GM23338 (cell line): ENCODE results near the gene COL26A1. TPM values are rescaled to one million over a fixed set of nuclear protein-coding genes. Genes with fewer than 3 reads are reported as not detected.

ENCODE experiments used
- ATAC-seq: fragments of 200-7000 bp; cut with Tn5 transposase; 3 replicates; pipeline ENCODE4 v1.9.1; 2020
- DNase-seq: peaks from one replicate; pipeline ENCODE4 v3.0.0-alpha.2; 2015; ENCODE audit warnings: low spot score
- H2AFZ ChIP-seq: fragments of 200-600 bp; sonication (generic); 2 replicates; pipeline ENCODE4 v1.8.0; 2016; ENCODE audit warnings: antibody characterized with exemption, mild to moderate bottlenecking, moderate library complexity
- H3F3A ChIP-seq: fragments of 200-600 bp; sonication (generic); replicated peaks from 2 replicates; pipeline ENCODE4 v1.8.0; 2017; ENCODE audit warnings: antibody characterized with exemption, mixed run types, low read depth
- H3K27ac ChIP-seq: fragments of 200-600 bp; sonication (generic); 2 replicates; pipeline ENCODE4 v1.6.1; 2016; ENCODE audit warnings: low read depth
- H3K27me3 ChIP-seq: fragments of 200-600 bp; sonication (generic); 2 replicates; pipeline ENCODE4 v1.8.0; 2016; ENCODE audit warnings: mild to moderate bottlenecking, mixed run types, moderate library complexity; ENCODE audit not compliant: insufficient read depth
- H3K36me3 ChIP-seq: fragments of 200-600 bp; sonication (generic); 2 replicates; pipeline ENCODE4 v1.8.0; 2016; ENCODE audit warnings: mild to moderate bottlenecking; ENCODE audit not compliant: insufficient read depth
- H3K4me1 ChIP-seq: fragments of 200-600 bp; sonication (generic); 2 replicates; pipeline ENCODE4 v1.8.0; 2016; ENCODE audit warnings: mild to moderate bottlenecking, moderate library complexity; ENCODE audit not compliant: insufficient read depth
- H3K4me2 ChIP-seq: fragments of 200-600 bp; sonication (generic); 2 replicates; pipeline ENCODE4 v1.7.1; 2017; ENCODE audit warnings: mixed run types
- H3K4me3 ChIP-seq: fragments of 200-600 bp; sonication (generic); 2 replicates; pipeline ENCODE4 v1.6.1; 2016; ENCODE audit warnings: mixed run types
- H3K79me2 ChIP-seq: fragments of 200-600 bp; sonication (generic); replicated peaks from 2 replicates; pipeline ENCODE4 v1.8.0; 2017; ENCODE audit warnings: mild to moderate bottlenecking; ENCODE audit not compliant: insufficient read depth
- H3K9me2 ChIP-seq: fragments of 200-600 bp; sonication (generic); 2 replicates; pipeline ENCODE4 v1.8.0; 2017; ENCODE audit not compliant: insufficient read depth
- H4K20me1 ChIP-seq: fragments of 200-600 bp; sonication (generic); replicated peaks from 2 replicates; pipeline ENCODE4 v1.8.0; 2017; ENCODE audit warnings: mild to moderate bottlenecking; ENCODE audit not compliant: insufficient read depth
- H3K27ac Mint-ChIP-seq: 2 replicates; pipeline ENCODE4 v1.8.0; 2020; ENCODE audit warnings: inconsistent platforms, mild to moderate bottlenecking, moderate library complexity, mixed read lengths
- H3K27me3 Mint-ChIP-seq: 3 replicates; pipeline ENCODE4 v1.8.0; 2022; ENCODE audit warnings: low read depth, mild to moderate bottlenecking, moderate library complexity, mixed read lengths, inconsistent platforms; ENCODE audit not compliant: insufficient read depth, poor library complexity
- H3K36me3 Mint-ChIP-seq: 3 replicates; pipeline ENCODE4 v1.8.0; 2021; ENCODE audit warnings: low read depth, mild to moderate bottlenecking, inconsistent platforms, moderate library complexity, mixed read lengths
- H3K4me1 Mint-ChIP-seq: 3 replicates; pipeline ENCODE4 v1.8.0; 2020; ENCODE audit warnings: mild to moderate bottlenecking, inconsistent platforms, mixed read lengths
- H3K4me3 Mint-ChIP-seq: 3 replicates; pipeline ENCODE4 v1.8.0; 2021; ENCODE audit warnings: moderate library complexity, mild to moderate bottlenecking, inconsistent platforms, mixed read lengths
- H3K9me3 Mint-ChIP-seq: 3 replicates; pipeline ENCODE4 v1.8.0; 2020; ENCODE audit warnings: moderate library complexity, mild to moderate bottlenecking, inconsistent platforms, mixed read lengths
- CREB1 ChIP-seq: fragments of 250-450 bp; sonication (Bioruptor Pico); IDR thresholded peaks from 2 replicates; pipeline ENCODE4 v1.5.0; 2020; ENCODE audit warnings: low read depth, mild to moderate bottlenecking, moderate library complexity
- EZH2phosphoT487 ChIP-seq: fragments of 200-600 bp; sonication (generic); IDR thresholded peaks from one replicate; pipeline ENCODE4 v1.8.1; 2018; ENCODE audit warnings: antibody characterized with exemption; ENCODE audit not compliant: unreplicated experiment
- JUNB ChIP-seq: IDR thresholded peaks from one replicate; pipeline ENCODE4 v1.6.1; 2016; ENCODE audit warnings: antibody characterized with exemption; ENCODE audit not compliant: unreplicated experiment
- NANOG ChIP-seq: IDR thresholded peaks from 2 replicates; pipeline ENCODE4 v1.6.1; 2016; ENCODE audit warnings: antibody characterized with exemption, borderline replicate concordance
- POLR2AphosphoS5 ChIP-seq: IDR thresholded peaks from 2 replicates; pipeline ENCODE4 v1.6.1; 2016; ENCODE audit warnings: antibody characterized with exemption, low read depth
- REST ChIP-seq: IDR thresholded peaks from one replicate; pipeline ENCODE4 v1.6.1; 2018; ENCODE audit warnings: antibody characterized with exemption; ENCODE audit not compliant: unreplicated experiment
- STAT1 ChIP-seq: IDR thresholded peaks from one replicate; pipeline ENCODE4 v1.6.1; 2016; ENCODE audit warnings: antibody characterized with exemption; ENCODE audit not compliant: unreplicated experiment
- ZNF114 ChIP-seq: fragments of 250-450 bp; sonication (Bioruptor Pico); IDR thresholded peaks from 2 replicates; pipeline ENCODE4 v1.5.0; 2020; ENCODE audit warnings: mild to moderate bottlenecking, moderate library complexity
- ZNF331 ChIP-seq: fragments of 250-450 bp; sonication (Bioruptor Pico); IDR thresholded peaks from 2 replicates; pipeline ENCODE4 v1.5.0; 2020; ENCODE audit warnings: low read depth, mild to moderate bottlenecking, moderate library complexity
- ZNF462 ChIP-seq: fragments of 250-450 bp; sonication (Bioruptor Pico); IDR thresholded peaks from 2 replicates; pipeline ENCODE4 v1.5.0; 2020; ENCODE audit warnings: mild to moderate bottlenecking, moderate library complexity
- polyA plus RNA-seq: library from polyadenylated mRNA; unstranded; fragments of >200 nt; fragmentation: Nextera tagmentation; extraction: Ambion mirVana; gene quantifications from 2 replicates; pipeline ENCODE4 v1.2.1, GENCODE V29; 2016
- total RNA-seq: library from RNA; depleted of rRNA; stranded (reverse); fragments of >200 nt; shearing (Covaris generic); gene quantifications from 2 replicates; pipeline ENCODE4 v1.2.3, GENCODE V29; 2014
- TF ChIP-seq, protein P1 (sequence below): IDR thresholded peaks from 2 replicates; pipeline ENCODE4 v1.6.1; 2016; ENCODE audit warnings: antibody characterized with exemption

The COL26A1 gene
- total and polyA plus RNA-seq, 2 experiments from 2014 or later = 17.8 to 55.0 TPM

DNA sequence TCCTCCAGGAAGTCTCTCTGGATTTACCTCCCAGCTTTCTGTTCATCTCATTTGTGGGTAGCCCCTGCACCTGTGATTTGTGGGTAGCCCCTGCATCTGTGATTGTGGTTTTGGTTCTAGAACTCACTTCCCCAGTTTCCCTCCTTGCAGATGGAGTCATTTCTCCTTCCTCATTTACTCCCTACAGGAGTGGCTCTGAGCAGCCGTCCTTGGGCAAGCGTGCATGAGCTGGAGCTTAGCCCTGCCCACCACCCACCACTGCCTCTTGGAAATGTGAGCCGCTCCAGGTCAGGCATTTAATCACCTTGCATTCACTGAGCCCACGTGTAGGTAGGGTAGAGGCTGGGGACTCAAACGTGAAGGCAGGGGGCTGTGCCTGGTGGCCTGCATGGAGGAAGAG is 8.2 kb downstream of the COL26A1 start (continued):
- no peak for TF ChIP-seq ZNF331 (CRISPR knock-in tag)
- no peak for TF ChIP-seq ZNF114 (CRISPR knock-in tag)
- no peak for TF ChIP-seq NANOG
- TF ChIP-seq JUNB = no peak
- TF ChIP-seq POLR2AphosphoS5 = no peak
- no peak for TF ChIP-seq EZH2phosphoT487
- TF ChIP-seq CREB1 = no peak

GRCh38 chr7:101373812-101374614 is 11.3 kb downstream of the COL26A1 start:
- Histone ChIP-seq H3K4me1 (peaks cover 8% of the 10 kb centered on the region), H2AFZ (no peak overlapping the region), H3K9me2 (no peaks in the 10 kb centered on the region), H3K27me3 (no peaks in the 10 kb centered on the region), H3K4me2 (no peak overlapping the region), H3K79me2 (peaks cover 50% of the 10 kb centered on the region), H3K36me3 (no peaks in the 10 kb centered on the region), H3K4me3 (no peak overlapping the region), H3F3A (peaks cover 10% of the 10 kb centered on the region), H3K27ac (peak overlapping the region; percentile 78; the same call in 1 of the 2 replicates), H4K20me1 (peaks cover 4% of the 10 kb centered on the region; the same call in 1 of the 2 replicates)
- no peaks in the 10 kb centered on the region for H3K9me3 Mint-ChIP-seq
- ATAC-seq = no peak
- H3K27ac Mint-ChIP-seq = no peak overlapping the region; the same call in 1 of the 2 replicates
- no peak overlapping the region for H3K4me3 Mint-ChIP-seq
- DNase-seq = no peak
- peaks cover 6% of the 10 kb centered on the region for H3K27me3 Mint-ChIP-seq
- peaks cover 41% of the 10 kb centered on the region for H3K36me3 Mint-ChIP-seq
- H3K4me1 Mint-ChIP-seq = peaks cover 19% of the 10 kb centered on the region
- TF ChIP-seq NANOG (no peak), JUNB (no peak), REST (no peak), EZH2phosphoT487 (no peak), STAT1 (no peak), CREB1 (no peak), ZNF462 (no peak), ZNF331 (CRISPR knock-in tag) (no peak)
- TF ChIP-seq, protein P1, sequence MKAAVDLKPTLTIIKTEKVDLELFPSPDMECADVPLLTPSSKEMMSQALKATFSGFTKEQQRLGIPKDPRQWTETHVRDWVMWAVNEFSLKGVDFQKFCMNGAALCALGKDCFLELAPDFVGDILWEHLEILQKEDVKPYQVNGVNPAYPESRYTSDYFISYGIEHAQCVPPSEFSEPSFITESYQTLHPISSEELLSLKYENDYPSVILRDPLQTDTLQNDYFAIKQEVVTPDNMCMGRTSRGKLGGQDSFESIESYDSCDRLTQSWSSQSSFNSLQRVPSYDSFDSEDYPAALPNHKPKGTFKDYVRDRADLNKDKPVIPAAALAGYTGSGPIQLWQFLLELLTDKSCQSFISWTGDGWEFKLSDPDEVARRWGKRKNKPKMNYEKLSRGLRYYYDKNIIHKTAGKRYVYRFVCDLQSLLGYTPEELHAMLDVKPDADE = no peak
